GM12873 (cell line): ENCODE results near the gene CELA3B.

Source experiments
- TF ChIP-seq, protein P1 (sequence below): IDR thresholded peaks from 2 replicates; pipeline ENCODE4 v1.5.1; 2012; ENCODE audit warnings: low read depth, mild to moderate bottlenecking, moderate library complexity, low read length, control low read depth; ENCODE audit not compliant: insufficient read depth; ENCODE audit errors: missing control alignments

Gene CELA3B

DNA sequence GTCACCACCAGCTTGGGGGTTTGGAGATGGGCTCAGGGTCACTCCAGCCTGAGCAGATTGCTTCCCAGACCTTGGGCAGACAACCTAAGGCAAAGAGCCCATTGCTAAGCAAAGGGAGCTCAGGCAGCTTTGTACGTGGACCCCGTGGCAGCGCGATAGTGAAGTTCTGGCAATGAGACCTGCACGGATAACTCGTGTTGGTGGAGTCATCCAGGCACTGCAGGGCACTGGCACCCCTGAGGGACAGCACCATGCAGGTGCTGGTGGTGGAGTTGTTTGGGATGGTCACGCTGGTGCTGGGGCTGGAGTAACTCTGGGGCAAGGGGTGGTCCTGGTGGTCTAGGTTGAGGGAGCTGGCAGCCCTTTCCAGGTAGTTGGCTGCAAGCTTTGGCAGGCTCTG is 26.1 kb upstream of the CELA3B start:
- TF ChIP-seq, protein P1, sequence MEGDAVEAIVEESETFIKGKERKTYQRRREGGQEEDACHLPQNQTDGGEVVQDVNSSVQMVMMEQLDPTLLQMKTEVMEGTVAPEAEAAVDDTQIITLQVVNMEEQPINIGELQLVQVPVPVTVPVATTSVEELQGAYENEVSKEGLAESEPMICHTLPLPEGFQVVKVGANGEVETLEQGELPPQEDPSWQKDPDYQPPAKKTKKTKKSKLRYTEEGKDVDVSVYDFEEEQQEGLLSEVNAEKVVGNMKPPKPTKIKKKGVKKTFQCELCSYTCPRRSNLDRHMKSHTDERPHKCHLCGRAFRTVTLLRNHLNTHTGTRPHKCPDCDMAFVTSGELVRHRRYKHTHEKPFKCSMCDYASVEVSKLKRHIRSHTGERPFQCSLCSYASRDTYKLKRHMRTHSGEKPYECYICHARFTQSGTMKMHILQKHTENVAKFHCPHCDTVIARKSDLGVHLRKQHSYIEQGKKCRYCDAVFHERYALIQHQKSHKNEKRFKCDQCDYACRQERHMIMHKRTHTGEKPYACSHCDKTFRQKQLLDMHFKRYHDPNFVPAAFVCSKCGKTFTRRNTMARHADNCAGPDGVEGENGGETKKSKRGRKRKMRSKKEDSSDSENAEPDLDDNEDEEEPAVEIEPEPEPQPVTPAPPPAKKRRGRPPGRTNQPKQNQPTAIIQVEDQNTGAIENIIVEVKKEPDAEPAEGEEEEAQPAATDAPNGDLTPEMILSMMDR: no peak

DNA sequence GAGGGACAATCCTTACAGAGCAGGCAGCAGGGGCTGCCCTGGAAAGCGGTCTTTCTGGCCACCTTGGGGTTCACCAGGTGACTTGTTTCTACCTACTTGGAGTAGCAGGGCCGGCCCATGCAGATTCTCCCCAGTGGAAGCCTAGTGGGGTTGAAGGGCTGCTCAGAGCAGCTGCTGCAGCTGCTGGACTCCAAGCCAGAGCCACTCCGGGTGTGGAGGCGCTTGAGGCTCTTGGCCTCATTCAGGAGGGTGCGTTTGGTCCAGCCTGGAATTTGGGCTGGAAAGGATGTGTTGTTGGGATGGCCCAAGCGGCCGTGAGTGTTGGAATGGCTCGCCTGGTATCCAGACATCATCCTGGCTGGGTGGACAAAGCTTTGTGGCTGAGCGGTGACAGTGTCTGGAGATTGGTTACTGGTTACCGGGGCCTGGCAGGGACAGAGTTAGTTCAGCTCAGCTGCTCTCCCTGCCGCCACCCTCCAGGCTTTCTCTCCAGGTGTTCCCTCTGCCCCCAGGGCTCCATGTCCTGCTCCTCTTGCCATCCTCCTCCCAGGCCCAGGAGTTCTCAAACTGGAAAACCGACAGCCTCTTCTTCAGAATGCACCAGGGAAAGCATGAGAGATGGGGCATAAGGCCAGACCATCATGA is 25.5 kb upstream of the CELA3B start:
- TF ChIP-seq, protein P1: no peak

DNA sequence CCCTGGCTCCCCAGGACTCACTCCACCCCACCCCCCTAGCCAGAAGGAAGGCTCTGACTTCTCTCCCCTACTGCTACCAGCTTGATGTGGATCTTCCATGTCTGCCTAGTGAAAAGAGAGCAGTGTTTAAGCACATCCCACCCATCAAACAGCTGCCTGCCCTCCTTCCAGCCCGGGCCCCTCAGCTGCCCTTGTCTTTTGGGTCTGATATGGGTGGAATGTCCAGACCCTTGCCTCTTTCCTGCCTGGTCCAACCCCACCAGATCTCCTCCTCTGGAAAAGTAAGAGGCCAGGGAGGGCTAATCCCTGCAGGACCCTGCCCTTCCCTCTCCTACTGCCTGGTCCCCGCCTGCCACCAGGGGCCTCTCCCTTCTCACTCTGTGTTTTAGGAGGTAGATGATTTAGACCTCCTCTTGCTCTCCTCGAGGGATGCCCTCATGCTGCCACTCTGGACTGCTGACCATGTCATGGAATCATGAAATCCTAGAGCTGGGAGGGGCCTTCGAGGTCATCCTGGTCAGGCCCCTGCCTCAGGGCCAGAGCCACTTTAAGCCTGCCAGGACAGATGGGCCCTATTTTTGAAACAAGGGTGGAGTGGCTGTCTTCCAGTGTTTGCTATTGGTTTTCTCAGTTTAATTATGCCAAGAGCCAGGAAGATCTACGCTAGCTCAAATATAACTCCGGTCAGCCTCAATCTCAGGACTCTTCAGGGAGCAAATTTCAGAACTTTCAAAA is 23.9 kb upstream of the CELA3B start:
- TF ChIP-seq, protein P1: peak; percentile 20

DNA sequence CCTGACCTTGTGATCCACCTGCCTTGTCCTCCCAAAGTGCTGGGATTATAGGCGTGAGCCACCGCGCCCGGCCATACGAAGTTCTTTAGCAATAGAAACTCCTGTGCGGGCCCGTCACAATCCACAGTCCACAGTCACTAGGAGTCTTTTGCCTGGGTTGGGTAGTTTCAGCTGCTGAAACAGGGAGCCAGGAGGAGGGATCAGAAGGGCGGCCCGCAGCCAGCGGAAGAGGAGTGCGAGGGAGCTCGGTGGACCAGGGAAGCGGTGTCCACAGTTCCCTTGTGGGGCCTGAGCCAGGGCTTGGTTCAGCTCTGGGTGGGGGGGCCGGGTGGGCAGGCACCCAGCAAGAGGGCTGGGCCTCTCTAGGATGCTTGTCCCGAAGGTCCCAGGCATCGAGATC is 21.8 kb upstream of the CELA3B start:
- TF ChIP-seq, protein P1: no peak

DNA sequence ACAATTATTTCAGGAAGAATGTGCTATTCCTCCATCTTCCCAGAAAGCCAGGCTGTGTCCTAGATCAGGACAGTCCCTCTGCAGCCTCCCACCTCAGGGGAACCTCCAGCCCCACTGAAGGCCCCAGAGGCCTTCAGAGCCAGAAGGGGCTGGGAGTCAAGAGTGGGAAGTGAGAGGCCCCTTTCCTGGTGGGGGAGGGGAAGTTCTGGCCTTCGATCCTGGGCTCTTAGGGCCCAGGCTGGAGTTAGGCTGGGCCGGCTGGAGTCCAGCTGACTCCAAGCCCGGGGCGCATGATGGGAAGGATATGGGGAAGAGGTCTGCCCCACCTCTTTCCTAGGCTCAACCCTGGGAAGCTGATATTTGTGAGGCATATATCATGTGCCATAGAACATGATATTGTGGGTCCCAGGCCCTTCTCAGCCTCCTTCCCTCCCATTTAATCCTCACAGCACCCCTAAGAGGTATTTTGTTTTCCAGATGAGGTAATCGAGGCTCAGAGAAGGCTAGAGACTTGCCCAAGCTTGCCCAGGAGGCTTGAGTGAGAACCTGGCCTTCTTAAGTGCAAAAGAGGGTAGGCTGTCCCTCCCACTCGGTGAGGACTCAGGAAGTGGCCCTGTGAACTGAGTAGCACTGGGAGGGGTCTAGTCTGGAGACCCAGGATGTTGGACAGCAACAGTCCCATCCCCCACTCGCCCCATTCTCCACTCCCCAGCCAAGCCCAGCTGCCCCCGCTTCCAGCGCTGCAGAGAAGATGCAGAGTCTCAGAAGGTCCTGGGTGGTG is 21.1 kb upstream of the CELA3B start:
- TF ChIP-seq, protein P1: no peak

DNA sequence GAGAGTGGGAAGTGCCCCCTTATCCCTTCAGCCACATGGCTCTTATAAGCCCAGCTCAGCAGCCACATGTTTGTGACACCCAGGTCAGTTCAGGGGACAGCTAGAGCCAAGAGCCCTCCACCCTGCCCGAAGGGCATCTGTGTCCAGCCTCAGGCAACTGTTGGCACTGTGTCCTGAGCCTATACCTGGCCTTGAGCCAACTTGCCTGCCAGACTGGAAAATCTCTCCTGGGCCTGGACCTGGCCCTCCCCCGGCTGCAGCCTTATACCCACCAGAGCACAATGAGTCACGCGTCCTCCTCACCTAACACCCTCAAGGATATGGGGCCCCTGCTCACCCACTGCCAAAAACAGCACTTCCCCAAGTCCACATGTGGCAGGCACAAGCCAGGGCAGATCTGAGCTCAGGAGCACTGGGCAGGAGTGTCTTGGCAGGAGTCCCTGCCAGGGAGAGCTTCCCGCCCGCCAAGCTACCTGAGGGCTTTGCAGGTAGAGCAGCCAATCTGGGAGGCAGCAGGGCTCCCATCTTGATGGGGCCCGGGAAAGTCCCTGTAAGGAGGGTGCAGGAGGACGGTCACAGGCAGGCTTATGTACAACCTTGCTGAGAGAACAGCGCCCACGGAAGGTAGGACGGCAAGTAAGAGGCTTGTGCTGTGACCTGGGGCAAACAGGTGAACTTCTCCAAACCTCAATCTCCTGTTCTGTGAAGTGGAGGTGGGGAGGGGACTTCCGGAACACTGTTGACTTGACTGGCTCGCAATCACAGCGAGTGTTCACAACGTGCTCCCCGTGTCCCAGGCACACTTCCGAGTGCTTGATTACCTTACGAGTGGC is 19.9 kb upstream of the CELA3B start:
- TF ChIP-seq, protein P1: no peak

DNA sequence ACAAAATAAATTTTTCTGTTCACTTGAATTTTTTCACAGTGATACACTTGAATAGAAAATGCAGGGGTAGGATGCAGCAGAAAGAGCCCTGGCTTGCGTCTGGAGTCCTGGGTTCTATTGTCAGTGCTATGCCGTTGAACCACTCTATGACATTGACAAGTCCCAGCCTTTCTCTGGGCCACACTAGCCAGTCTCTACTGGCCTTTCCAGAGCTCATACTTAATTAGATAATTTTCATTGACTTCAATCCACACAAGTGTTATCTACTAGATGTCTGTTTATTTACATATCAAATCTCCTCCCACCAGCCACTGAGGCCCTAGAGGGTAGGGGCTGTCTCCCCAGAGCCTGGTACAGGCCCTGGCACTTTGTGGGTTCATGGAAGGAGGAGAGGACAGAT is 15.5 kb upstream of the CELA3B start:
- TF ChIP-seq, protein P1: no peak
